HepG2 (cell line): ENCODE results near the gene SUN1. TPM values are rescaled to one million over a fixed set of nuclear protein-coding genes. Genes with fewer than 3 reads are reported as not detected.

Experiments
- CCDC6 ChIP-seq: sonication (generic); formaldehyde crosslinking; IDR thresholded peaks from 2 replicates; pipeline ENCODE4 v1.8.1; 2022; ENCODE audit warnings: mild to moderate bottlenecking, missing genetic modification reagents, moderate library complexity
- HOXA3 ChIP-seq: sonication (generic); formaldehyde crosslinking; IDR thresholded peaks from 2 replicates; pipeline ENCODE4 v1.5.0; 2020; ENCODE audit warnings: missing genetic modification reagents
- MNT ChIP-seq: fragments of 450-650 bp; IDR thresholded peaks from 2 replicates; pipeline ENCODE4 v1.6.1; 2016
- NR2C2 ChIP-seq: sonication (generic); formaldehyde crosslinking; IDR thresholded peaks from 2 replicates; pipeline ENCODE4 v1.4.0; 2020; ENCODE audit warnings: missing genetic modification reagents, mild to moderate bottlenecking, moderate library complexity, borderline replicate concordance
- PPARG ChIP-seq: conservative IDR thresholded peaks from 2 replicates; pipeline ENCODE4 v1.6.1; 2016; ENCODE audit warnings: missing biosample characterization, missing genetic modification reagents
- RFXAP ChIP-seq: sonication (generic); formaldehyde crosslinking; IDR thresholded peaks from 2 replicates; pipeline ENCODE4 v1.4.0; 2020; ENCODE audit warnings: missing genetic modification reagents, borderline replicate concordance
- RNF219 ChIP-seq: sonication (generic); formaldehyde crosslinking; IDR thresholded peaks from 2 replicates; pipeline ENCODE4 v1.5.0; 2020; ENCODE audit warnings: mild to moderate bottlenecking, missing genetic modification reagents
- SALL1 ChIP-seq: sonication (generic); formaldehyde crosslinking; IDR thresholded peaks from 2 replicates; pipeline ENCODE4 v1.8.0; 2022; ENCODE audit warnings: mild to moderate bottlenecking, missing genetic modification reagents
- SKIL ChIP-seq: sonication (generic); formaldehyde crosslinking; IDR thresholded peaks from 2 replicates; pipeline ENCODE4 v1.8.0; 2022; ENCODE audit warnings: missing genetic modification reagents, mild to moderate bottlenecking, moderate library complexity, borderline replicate concordance
- SP1 ChIP-seq, 2 experiments: fragments of 450-650 bp in 1 of 2; sonication (generic) in 1 of 2; formaldehyde crosslinking in 1 of 2; IDR thresholded peaks; 2 replicates each; pipeline versions ENCODE4 v1.4.0 to v1.6.1; 2016 to 2020; ENCODE audit warnings: missing genetic modification reagents in 1 of 2
- TEAD3 ChIP-seq: optimal IDR thresholded peaks from 2 replicates; pipeline ENCODE3; 2016; ENCODE audit warnings: borderline replicate concordance
- TRIM24 ChIP-seq: sonication (generic); formaldehyde crosslinking; IDR thresholded peaks from 2 replicates; pipeline ENCODE4 v1.8.0; 2022; ENCODE audit warnings: mild to moderate bottlenecking, missing genetic modification reagents
- USF2 ChIP-seq, 2 experiments: sonication (generic) in 1 of 2; formaldehyde crosslinking in 1 of 2; IDR thresholded peaks; 2 replicates each; pipeline versions ENCODE4 v1.5.1 to v1.6.1; 2011 to 2020; ENCODE audit warnings: borderline replicate concordance in 1 of 2, low read depth in 1 of 2, low read length in 1 of 2, mild to moderate bottlenecking in 1 of 2, missing genetic modification reagents in 1 of 2, moderate library complexity in 1 of 2
- ZBTB3 ChIP-seq: sonication (generic); formaldehyde crosslinking; IDR thresholded peaks from 2 replicates; pipeline ENCODE4 v1.4.0; 2020; ENCODE audit warnings: low read depth, mild to moderate bottlenecking, moderate library complexity, missing genetic modification reagents, borderline replicate concordance
- ZFP36L2 ChIP-seq: sonication (generic); formaldehyde crosslinking; IDR thresholded peaks from 2 replicates; pipeline ENCODE4 v1.4.0; 2020; ENCODE audit warnings: missing genetic modification reagents
- ZFP82 ChIP-seq: sonication (generic); formaldehyde crosslinking; IDR thresholded peaks from 2 replicates; pipeline ENCODE4 v1.5.1; 2020; ENCODE audit warnings: mild to moderate bottlenecking, missing genetic modification reagents, borderline replicate concordance
- ZMYM2 ChIP-seq: sonication (generic); formaldehyde crosslinking; IDR thresholded peaks from 2 replicates; pipeline ENCODE4 v1.8.0; 2022; ENCODE audit warnings: mild to moderate bottlenecking, missing genetic modification reagents
- ZNF160 ChIP-seq: sonication (generic); formaldehyde crosslinking; IDR thresholded peaks from 2 replicates; pipeline ENCODE4 v1.8.0; 2022; ENCODE audit warnings: mild to moderate bottlenecking, inconsistent platforms, missing genetic modification reagents
- ZNF432 ChIP-seq: sonication (generic); formaldehyde crosslinking; IDR thresholded peaks from 2 replicates; pipeline ENCODE4 v1.5.0; 2020; ENCODE audit warnings: missing genetic modification reagents, mild to moderate bottlenecking, borderline replicate concordance
- ZSCAN9 ChIP-seq: IDR thresholded peaks from 2 replicates; pipeline ENCODE4 v1.6.1; 2016; ENCODE audit warnings: borderline replicate concordance
- polyA plus RNA-seq, 8 experiments: library from polyadenylated mRNA; depleted of rRNA in 3 of 8; stranded (reverse) in 7 of 8; unstranded in 1 of 8; fragments of >200 nt; fragmentation: Illumina TruSeq in 4 of 8; extraction: Trizol in 4 of 8; gene quantifications; 2 replicates each; pipeline versions ENCODE4 v1.2.1 to v1.2.3, GENCODE V29; 2011 to 2016; ENCODE audit warnings: low read depth in 4 of 8, missing spikeins in 1 of 8, mixed read lengths in 1 of 8; ENCODE audit not compliant: insufficient read depth in 1 of 8
- total RNA-seq, 5 experiments: library from RNA; depleted of rRNA; stranded (reverse); fragments of >200 nt; fragmentation: Illumina TruSeq; extraction: Trizol; gene quantifications; 2 replicates each; pipeline ENCODE4 v1.2.3, GENCODE V29; 2016; ENCODE audit warnings: low read depth in 1 of 5

Gene SUN1
- total and polyA plus RNA-seq, 2 of the 13 experiments (the other 11 are each of a cell fraction or from before 2014, with no cell fraction given): 47.0 to 126 TPM

- peak; percentile 82 for TF ChIP-seq MNT
- 0 out of 2 replicates have a peak, but pooled peaks have one; percentile 14 for TF ChIP-seq ZNF160
- TF ChIP-seq HOXA3 (CRISPR knock-in tag): peak; percentile 96
- peak; percentile 98 for TF ChIP-seq CCDC6 (CRISPR knock-in tag)
- no peak for TF ChIP-seq SKIL (CRISPR knock-in tag)
- TF ChIP-seq ZMYM2 (CRISPR knock-in tag): no peak
- peak; percentile 39; the same call in 1 of the 2 replicates for TF ChIP-seq RFXAP (CRISPR knock-in tag)
- TF ChIP-seq ZFP82 (CRISPR knock-in tag): 0 out of 2 replicates have a peak, but pooled peaks have one; percentile 34
- TF ChIP-seq SP1 (IDR thresholded peaks at IDR 0.05): no peak
- TF ChIP-seq SP1 (CRISPR knock-in tag; IDR thresholded peaks at IDR 0.05): peak; percentile 98
- peak; percentile 87 for TF ChIP-seq SALL1
- no peak for TF ChIP-seq TRIM24 (CRISPR knock-in tag)
- peak; percentile 17; the same call in 1 of the 2 replicates for TF ChIP-seq ZSCAN9 (CRISPR knock-in tag)
- TF ChIP-seq NR2C2 (CRISPR knock-in tag): peak; percentile 67; the same call in 1 of the 2 replicates
- no peak; the same call in 1 of the 2 replicates for TF ChIP-seq RNF219 (CRISPR knock-in tag)
- TF ChIP-seq ZFP36L2 (CRISPR knock-in tag): no peak
- TF ChIP-seq PPARG (CRISPR knock-in tag): 0 out of 2 replicates have a peak, but pooled peaks have one; percentile 4
- no peak for TF ChIP-seq ZBTB3 (CRISPR knock-in tag)
- peak; percentile 99 for TF ChIP-seq USF2 (IDR thresholded peaks at IDR 0.05; ENCODE audit: low read depth, low read length)
- TF ChIP-seq USF2 (CRISPR knock-in tag; IDR thresholded peaks at IDR 0.05; ENCODE audit: borderline replicate concordance): peak; percentile 88
- TF ChIP-seq ZNF432 (CRISPR knock-in tag): no peak
- peak; percentile 64 for TF ChIP-seq TEAD3 (CRISPR knock-in tag)
Observed at GRCh38 chr7:876077-876971, 44.0 kb downstream of the SUN1 start, which contains the start of gene GET4 (continued).
